Measurements from ENCODE around the gene NARF. TPM values are rescaled to one million over a fixed set of nuclear protein-coding genes. Genes with fewer than 3 reads are reported as not detected.

NARF gene
- total RNA-seq, 4 donors from 2014 or later, result 47.5 to 69.7 (median 48.7) TPM

DNA sequence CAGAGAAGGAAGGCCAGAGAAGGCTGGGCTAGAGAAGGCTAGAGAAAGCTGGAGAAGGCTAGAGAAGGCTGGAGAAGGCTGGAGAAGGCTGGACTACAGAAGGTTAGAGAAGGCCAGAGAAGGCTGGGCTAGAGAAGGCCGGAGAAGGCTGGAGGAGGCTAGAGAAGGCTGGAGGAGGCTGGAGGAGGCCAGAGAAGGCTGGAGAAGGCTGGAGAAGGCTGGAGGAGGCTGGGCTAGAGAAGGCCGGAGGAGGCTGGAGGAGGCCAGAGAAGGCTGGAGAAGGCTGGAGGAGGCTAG lies 33.7 kb upstream of the NARF start:
- H3K4me3 ChIP-seq (replicated peaks in 1 of 3), result no peak overlapping the region
- no peaks in the 10 kb centered on the region for H3K4me1 ChIP-seq
- no peaks in the 10 kb centered on the region for H3K36me3 ChIP-seq
- H3K27me3 ChIP-seq, result no peaks in the 10 kb centered on the region
- H3K27ac ChIP-seq, result no peak overlapping the region
- no peaks in the 10 kb centered on the region for H3K9me3 ChIP-seq
- TF ChIP-seq CTCF (IDR thresholded peaks at IDR 0.05), result peak in 1 of 6 experiments; percentile 2
- TF ChIP-seq POLR2A (IDR thresholded peaks at IDR 0.05), result no peak
- no peak for DNase-seq
- WGBS, 2 donors, result 87 to 90% methylated on average over 2 of the region's 2 CpGs
- intact Hi-C loops (cut with DNase I), result no loop called here

- WGBS, 2 donors, result 97 to 100% methylated on average over 1 to 3 of the region's 3 CpGs
- H3K27ac ChIP-seq, result no peak overlapping the region
Measured at GRCh38 chr17:82428546-82428945, 30.0 kb upstream of the NARF start.

GRCh38 chr17:82429824-82430223 lies 28.7 kb upstream of the NARF start:
- TF ChIP-seq POLR2A (IDR thresholded peaks at IDR 0.05), result no peak
- no peak for TF ChIP-seq CTCF (IDR thresholded peaks at IDR 0.05)
- intact Hi-C loops (cut with DNase I), result no loop called here
- Histone ChIP-seq H3K4me3 (replicated peaks in 1 of 3) (no peak overlapping the region), H3K27me3 (no peaks in the 10 kb centered on the region), H3K27ac (no peak overlapping the region), H3K4me1 (no peaks in the 10 kb centered on the region), H3K9me3 (no peaks in the 10 kb centered on the region), H3K36me3 (no peaks in the 10 kb centered on the region)
- no peak for DNase-seq
- 74 to 87% methylated on average over 7 of the region's 7 CpGs for WGBS, 2 donors

More at GRCh38 chr17:82428546-82428945, 30.0 kb upstream of the NARF start:
- TF ChIP-seq CTCF (IDR thresholded peaks at IDR 0.05), result no peak
- no peak for TF ChIP-seq POLR2A (IDR thresholded peaks at IDR 0.05)
- no peaks in the 10 kb centered on the region for H3K4me1 ChIP-seq
- H3K36me3 ChIP-seq, result no peaks in the 10 kb centered on the region
- no peaks in the 10 kb centered on the region for H3K9me3 ChIP-seq
- no peak for DNase-seq
- intact Hi-C loops (cut with DNase I), result no loop called here
- no peak overlapping the region for H3K4me3 ChIP-seq (replicated peaks in 1 of 3)
- H3K27me3 ChIP-seq, result no peaks in the 10 kb centered on the region

- intact Hi-C loops (cut with DNase I), result no loop called here
- Histone ChIP-seq H3K4me3 (replicated peaks in 1 of 3) (no peak overlapping the region), H3K36me3 (no peaks in the 10 kb centered on the region), H3K9me3 (no peaks in the 10 kb centered on the region), H3K27me3 (no peaks in the 10 kb centered on the region), H3K27ac (no peak overlapping the region), H3K4me1 (peaks cover 0 to 20% of the 10 kb centered on the region in 2 donors)
- WGBS, 2 donors, result 86 to 92% methylated on average over 8 of the region's 8 CpGs
- DNase-seq, result no peak
- TF ChIP-seq CTCF (IDR thresholded peaks at IDR 0.05) (no peak), POLR2A (IDR thresholded peaks at IDR 0.05) (no peak)
Measured at GRCh38 chr17:82432017-82432416, 26.5 kb upstream of the NARF start.

DNA sequence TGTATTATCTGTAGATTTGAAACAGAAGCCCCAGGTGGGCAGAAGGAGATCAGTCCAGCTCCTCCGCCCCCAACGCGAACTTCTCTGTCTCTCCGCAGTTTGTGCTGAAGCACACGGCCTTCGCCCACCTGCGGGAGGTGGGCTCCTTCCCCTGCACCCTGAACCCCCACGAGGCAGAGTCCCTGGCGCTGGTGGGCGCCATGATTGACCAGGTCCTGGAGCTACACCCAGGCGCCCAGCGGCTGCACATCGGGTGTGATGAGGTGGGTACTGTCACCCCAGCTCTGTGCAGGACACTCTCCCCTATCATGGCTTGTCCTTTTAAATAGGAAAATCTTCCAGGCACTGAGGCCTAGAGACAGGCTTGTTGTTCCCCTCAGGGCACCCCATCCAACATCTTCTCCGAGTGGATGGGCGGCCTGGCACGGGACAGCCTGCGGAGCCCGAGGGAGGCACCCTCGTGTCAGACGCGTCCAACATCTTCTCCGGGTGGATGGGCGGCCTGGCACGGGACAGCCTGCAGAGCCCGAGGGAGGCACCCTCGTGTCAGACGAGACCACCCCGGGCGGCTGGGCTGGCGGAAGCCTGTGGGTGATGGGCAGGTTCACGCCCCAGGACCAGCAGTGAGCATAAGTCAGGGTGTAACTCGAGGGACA lies 24.9 kb upstream of the NARF start:
- DNase-seq, result no peak
- intact Hi-C loops (cut with DNase I), result no loop called here
- H3K4me1 ChIP-seq, result peaks cover 0 to 20% of the 10 kb centered on the region in 2 donors
- H3K27me3 ChIP-seq, result no peaks in the 10 kb centered on the region
- WGBS, 2 donors, result 91 to 96% methylated on average over 13 to 31 of the region's 32 CpGs
- TF ChIP-seq CTCF (IDR thresholded peaks at IDR 0.05) (no peak), POLR2A (IDR thresholded peaks at IDR 0.05) (no peak)
- no peaks in the 10 kb centered on the region for H3K9me3 ChIP-seq
- H3K4me3 ChIP-seq (replicated peaks in 1 of 3), result no peak overlapping the region
- no peak overlapping the region for H3K27ac ChIP-seq
- H3K36me3 ChIP-seq, result no peaks in the 10 kb centered on the region
